ENCODE measurements around the gene NAV2.

The NAV2 gene

GRCh38 chr11:19962053-19962800, 249.6 kb downstream of the NAV2 start:
- DNase-seq = no peak

GRCh38 chr11:19962801-19963175, 250.2 kb downstream of the NAV2 start:
- no peak for DNase-seq

GRCh38 chr11:19963697-19964387, 251.2 kb downstream of the NAV2 start:
- DNase-seq = no peak

- DNase-seq = no peak
Measured at GRCh38 chr11:19966441-19966840, 253.8 kb downstream of the NAV2 start.

- no peak for DNase-seq
Measured at GRCh38 chr11:19966927-19967326, 254.3 kb downstream of the NAV2 start.

- DNase-seq = no peak
Measured at GRCh38 chr11:19967787-19968186, 255.2 kb downstream of the NAV2 start.

- DNase-seq = no peak
Measured at GRCh38 chr11:19968860-19969259, 256.2 kb downstream of the NAV2 start.

- no peak for DNase-seq
Measured at GRCh38 chr11:19970944-19971343, 258.3 kb downstream of the NAV2 start.

GRCh38 chr11:19972091-19972490, 259.5 kb downstream of the NAV2 start:
- no peak for DNase-seq

- no peak for DNase-seq
Measured at GRCh38 chr11:19972651-19973050, 260.0 kb downstream of the NAV2 start.

- DNase-seq = no peak
Measured at GRCh38 chr11:19973136-19973635, 260.5 kb downstream of the NAV2 start.

GRCh38 chr11:19974886-19975285, 262.2 kb downstream of the NAV2 start:
- no peak for DNase-seq

- no peak for DNase-seq
Measured at GRCh38 chr11:19975414-19975990, 262.9 kb downstream of the NAV2 start.

- no peak for DNase-seq
Measured at GRCh38 chr11:19976281-19976941, 263.8 kb downstream of the NAV2 start.

GRCh38 chr11:19977941-19978340, 265.3 kb downstream of the NAV2 start:
- no peak for DNase-seq

GRCh38 chr11:19978668-19979518, 266.3 kb downstream of the NAV2 start:
- no peak for DNase-seq

- DNase-seq = no peak
Measured at GRCh38 chr11:19979519-19979845, 266.8 kb downstream of the NAV2 start.

- no peak for DNase-seq
Measured at GRCh38 chr11:19980388-19980787, 267.8 kb downstream of the NAV2 start.

GRCh38 chr11:19980957-19981669, 268.5 kb downstream of the NAV2 start:
- DNase-seq = no peak

- no peak for DNase-seq
Measured at GRCh38 chr11:19982774-19983495, 270.3 kb downstream of the NAV2 start.

- DNase-seq = no peak
Measured at GRCh38 chr11:19984048-19984742, 271.6 kb downstream of the NAV2 start.
